Inflammatory macrophage treated with lipopolysaccharide for 4 hours (primary cell): ENCODE results near the gene SULT1A3.
"Not testable (repeated sequence)": the region's sequence is repeated elsewhere in the genome, so short reads cannot be mapped to it uniquely, and the experiment has no call there.

Source experiments
- DNase-seq: peaks from one replicate; pipeline ENCODE4 v3.0.0-alpha.2; 2020

SULT1A3 gene

DNA sequence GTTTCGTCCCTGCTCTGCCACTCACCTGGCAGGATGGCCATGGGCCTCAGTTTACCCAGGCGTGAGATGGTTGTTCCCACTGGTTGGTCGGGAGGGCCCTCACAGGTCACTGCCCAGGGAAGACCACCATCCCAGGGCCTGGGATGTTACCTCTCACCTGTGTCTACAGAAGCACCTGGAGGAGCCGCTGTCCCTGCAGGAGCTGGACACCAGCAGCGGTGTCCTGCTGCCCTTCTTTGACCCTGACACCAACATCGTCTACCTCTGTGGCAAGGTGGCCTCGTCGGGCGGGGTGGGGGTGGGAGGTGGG, 11.5 kb upstream of the SULT1A3 start:
- DNase-seq: no peak

GRCh38 chr16:30187971-30188561, 11.0 kb upstream of the SULT1A3 start:
- no peak for DNase-seq

- DNase-seq: not testable (repeated sequence)
These were observed 7.9 kb upstream of the SULT1A3 start for GRCh38 chr16:30191158-30191557.

- DNase-seq: not testable (repeated sequence)
These were observed 6.0 kb upstream of the SULT1A3 start for GRCh38 chr16:30193098-30193497.

DNA sequence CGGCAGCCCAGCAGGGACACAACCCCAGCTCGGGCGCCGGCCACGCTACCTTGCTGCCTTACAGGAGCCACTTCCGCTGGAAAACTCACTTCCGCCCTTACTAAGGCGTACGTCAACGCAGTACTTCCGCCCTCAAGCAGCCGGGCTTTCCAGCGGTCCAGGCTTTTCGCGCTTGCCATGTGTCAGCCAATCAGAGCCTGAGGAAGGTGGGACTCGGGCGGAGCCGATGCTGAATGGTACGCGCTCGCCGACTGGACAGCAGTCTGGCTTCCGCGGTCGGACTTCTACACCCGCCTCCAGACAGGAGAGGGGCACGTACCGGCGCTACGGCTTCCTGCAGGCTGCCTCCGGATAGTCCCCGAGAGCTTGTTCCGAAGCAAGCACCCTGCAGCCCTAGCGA, 5.4 kb upstream of the SULT1A3 start, which contains the start of the genes BOLA2B and SLX1A:
TSS of gene BOLA2B (minus strand) at position 52 of the 400 bp plus-strand sequence. CDS start 71 bp downstream, outside the sequence.
TSS of gene SLX1A (plus strand) at position 261 of the 400 bp plus-strand sequence. CDS start 210 bp downstream, outside the sequence.
- DNase-seq: not testable (repeated sequence)

- DNase-seq: not testable (repeated sequence)
These were observed 4.7 kb upstream of the SULT1A3 start for GRCh38 chr16:30194172-30194925.

- not testable (repeated sequence) for DNase-seq
These were observed 2.1 kb upstream of the SULT1A3 start for GRCh38 chr16:30197001-30197400.

GRCh38 chr16:30199608-30200343, 721 bp downstream of the SULT1A3 start:
- not testable (repeated sequence) for DNase-seq

DNA sequence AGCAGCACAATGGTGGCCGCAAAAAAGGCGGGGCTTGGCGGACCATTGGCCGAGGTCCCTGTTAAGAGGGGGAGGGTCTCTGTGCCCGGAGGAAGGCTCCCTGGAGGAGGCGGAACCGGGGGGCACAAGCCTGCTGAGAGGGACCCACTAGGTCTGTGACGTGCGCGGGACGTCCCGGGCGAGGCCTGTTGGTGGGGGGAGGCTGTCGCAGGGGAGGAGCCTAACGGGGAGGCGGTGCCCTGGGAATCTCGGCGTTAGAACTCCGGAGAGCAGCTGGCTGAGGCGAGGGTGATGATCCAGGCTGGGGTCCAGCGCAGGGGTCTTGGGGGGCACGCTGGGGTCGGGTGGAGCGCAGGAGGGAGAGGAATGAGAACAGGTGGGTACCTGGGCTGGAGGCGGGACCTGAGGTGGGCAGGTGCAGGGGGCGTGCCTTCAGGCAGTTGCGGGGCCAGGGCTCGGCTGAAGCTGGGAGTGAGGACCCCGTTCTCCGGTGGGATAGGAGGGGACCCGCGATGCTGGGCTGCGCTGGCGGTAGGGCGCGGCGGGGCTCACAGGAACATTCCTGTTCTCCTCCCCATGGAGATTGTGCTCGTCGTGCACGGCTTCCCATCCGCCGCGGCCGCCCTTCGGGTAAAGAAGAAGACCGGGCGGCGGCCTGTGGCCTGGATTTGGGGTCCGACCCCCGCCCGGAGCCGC, 6.6 kb downstream of the SULT1A3 start:
- DNase-seq: not testable (repeated sequence)

DNA sequence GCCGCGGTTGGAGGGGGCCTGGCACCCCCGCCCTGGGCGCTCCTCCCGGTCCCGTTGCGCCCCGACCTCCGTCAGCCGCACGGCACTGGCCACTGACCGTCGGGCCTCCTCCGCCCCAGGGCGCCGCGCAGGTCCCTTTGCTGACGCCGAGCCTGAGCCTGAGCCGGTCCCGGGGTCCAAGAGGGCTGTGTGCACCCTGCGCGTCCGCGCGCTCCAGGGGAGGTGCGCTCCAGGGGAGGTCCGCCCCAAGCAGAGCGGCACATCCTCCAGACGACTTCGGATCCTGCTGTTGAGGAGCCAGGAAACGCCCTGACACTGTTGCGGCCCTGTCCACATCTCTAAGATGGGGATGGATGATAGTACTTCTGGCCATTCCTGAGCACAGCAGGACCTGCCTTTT, 7.2 kb downstream of the SULT1A3 start:
- not testable (repeated sequence) for DNase-seq

DNA sequence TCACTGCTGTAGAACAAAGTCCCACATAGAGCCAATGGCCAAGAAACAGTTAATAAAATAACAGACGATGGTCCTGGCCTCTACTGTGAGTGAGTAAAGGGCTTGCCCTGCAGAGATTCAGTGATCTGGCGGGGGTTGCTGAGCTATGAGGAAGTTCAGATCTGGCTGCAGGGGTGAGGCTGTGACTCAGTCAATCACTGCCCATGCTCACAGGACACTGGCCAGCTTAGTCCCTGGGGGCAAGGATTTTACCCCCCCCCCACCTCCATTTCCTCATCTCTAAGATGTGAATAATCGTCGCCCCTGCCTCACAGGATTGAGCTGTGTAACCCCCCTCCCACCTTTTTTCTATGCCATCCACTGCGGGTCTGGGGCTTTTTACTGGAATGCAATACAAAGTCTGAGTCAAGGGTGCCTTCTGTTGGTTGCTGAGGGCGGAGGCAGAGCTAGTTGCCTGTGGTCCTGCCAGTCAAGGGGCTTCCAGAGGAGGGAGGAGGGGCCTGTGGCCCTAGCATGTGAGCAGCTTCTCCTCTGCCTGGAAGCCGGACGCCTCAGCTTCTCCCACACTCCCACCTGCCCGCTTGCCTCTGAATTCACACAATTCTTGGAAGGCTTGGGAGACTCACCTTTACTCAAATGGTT, 8.1 kb downstream of the SULT1A3 start:
- not testable (repeated sequence) for DNase-seq

GRCh38 chr16:30209032-30209431, 10.0 kb downstream of the SULT1A3 start:
- not testable (repeated sequence) for DNase-seq

DNA sequence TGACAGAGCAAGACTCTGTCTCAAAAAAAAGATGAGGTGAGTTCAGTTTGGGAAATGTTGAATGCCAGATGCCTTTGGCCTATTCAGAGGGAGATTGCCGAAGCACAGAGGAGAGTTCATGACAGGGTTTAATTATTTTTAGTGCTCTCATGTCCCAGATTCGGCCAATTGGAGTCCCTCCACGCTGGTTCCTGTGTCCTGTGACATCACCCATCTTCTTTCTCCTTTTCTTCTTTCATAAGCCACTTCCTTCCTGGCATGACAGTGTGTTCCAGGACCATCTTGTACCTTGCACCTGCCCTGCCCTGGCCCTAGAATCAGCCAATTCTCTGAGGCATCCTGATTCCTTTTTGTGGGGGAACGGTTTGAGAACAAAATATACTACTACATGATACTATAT, 12.4 kb downstream of the SULT1A3 start:
- not testable (repeated sequence) for DNase-seq

DNA sequence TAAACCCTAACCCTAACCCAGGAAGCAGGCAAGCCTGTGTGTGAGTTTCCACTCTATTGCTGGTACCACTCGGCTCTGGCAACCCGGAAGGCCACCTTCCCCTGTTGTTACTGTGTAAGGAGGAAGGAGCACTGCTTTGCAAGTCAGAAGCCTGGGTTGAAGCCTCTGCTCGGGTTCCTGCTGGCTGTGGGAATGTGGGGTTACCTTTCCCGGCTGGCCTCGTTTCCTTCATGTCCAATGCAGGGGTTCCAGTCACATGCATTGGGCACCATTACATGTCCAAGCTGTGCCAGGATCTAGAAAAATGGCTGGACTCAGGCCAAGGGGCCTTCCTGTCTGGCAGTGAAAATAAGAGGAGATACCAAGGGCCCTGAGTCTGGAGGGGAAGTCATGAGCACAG, 18.0 kb downstream of the SULT1A3 start:
- not testable (repeated sequence) for DNase-seq

GRCh38 chr16:30248379-30248778, 49.3 kb downstream of the SULT1A3 start, which contains the start of gene NPIPB13:
TSS of gene NPIPB13 (minus strand) at chr16:30248479. CDS start at chr16:30245573, 2,906 bp downstream.
- not testable (repeated sequence) for DNase-seq
